A673 (cell line): ENCODE measurements around the gene BOLA1.

Experiments
- EZH2 ChIP-seq: fragments of 200-600 bp; sonication (generic); IDR thresholded peaks from 2 replicates; pipeline ENCODE4 v1.6.1; 2017; ENCODE audit warnings: borderline replicate concordance, low read depth, mild to moderate bottlenecking, mixed read lengths, antibody characterized with exemption, low read length; ENCODE audit not compliant: poor library complexity, severe bottlenecking
- TF ChIP-seq, protein P1 (sequence below): fragments of 300-800, 200-600 bp; sonication (generic); conservative IDR thresholded peaks from 2 replicates; pipeline ENCODE4 v1.5.1; 2017; ENCODE audit warnings: low read depth, mild to moderate bottlenecking, antibody characterized with exemption, low read length, moderate library complexity, mixed read lengths

DNA sequence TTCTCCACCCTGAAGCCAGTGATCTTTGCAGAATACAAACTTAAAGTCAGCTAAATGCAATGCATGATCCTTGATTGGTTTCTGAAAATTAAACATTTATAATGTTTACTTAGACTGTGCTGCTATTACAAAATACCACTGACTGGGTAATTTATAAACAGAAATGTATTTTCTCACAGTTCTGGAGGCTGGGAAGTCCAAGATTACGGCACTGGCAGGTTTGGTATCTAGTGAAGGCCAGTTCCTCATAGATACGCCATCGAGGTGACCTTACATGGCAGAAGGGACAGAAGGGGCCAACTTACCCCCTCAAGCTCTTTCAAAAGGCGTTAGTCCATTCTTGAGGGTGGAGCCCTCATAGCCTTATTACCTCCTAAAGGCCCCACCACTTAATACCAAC lies 2.8 kb upstream of the BOLA1 start:
- no peak for TF ChIP-seq EZH2
- TF ChIP-seq, protein P1, sequence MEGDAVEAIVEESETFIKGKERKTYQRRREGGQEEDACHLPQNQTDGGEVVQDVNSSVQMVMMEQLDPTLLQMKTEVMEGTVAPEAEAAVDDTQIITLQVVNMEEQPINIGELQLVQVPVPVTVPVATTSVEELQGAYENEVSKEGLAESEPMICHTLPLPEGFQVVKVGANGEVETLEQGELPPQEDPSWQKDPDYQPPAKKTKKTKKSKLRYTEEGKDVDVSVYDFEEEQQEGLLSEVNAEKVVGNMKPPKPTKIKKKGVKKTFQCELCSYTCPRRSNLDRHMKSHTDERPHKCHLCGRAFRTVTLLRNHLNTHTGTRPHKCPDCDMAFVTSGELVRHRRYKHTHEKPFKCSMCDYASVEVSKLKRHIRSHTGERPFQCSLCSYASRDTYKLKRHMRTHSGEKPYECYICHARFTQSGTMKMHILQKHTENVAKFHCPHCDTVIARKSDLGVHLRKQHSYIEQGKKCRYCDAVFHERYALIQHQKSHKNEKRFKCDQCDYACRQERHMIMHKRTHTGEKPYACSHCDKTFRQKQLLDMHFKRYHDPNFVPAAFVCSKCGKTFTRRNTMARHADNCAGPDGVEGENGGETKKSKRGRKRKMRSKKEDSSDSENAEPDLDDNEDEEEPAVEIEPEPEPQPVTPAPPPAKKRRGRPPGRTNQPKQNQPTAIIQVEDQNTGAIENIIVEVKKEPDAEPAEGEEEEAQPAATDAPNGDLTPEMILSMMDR = no peak
